Adrenal gland (tissue), 5 donors: ENCODE measurements around the gene ITGB6.

Experiments used
- POLR2A ChIP-seq, 2 donors: fragments of 450-650 bp; IDR thresholded peaks; one replicate each; pipeline ENCODE4 v1.6.1; 2017; ENCODE audit warnings: antibody characterized with exemption in 2 of 2, mild to moderate bottlenecking in 2 of 2, moderate library complexity in 1 of 2
- TF ChIP-seq, protein P1 (sequence below), 6 experiments: fragments of 450-650 bp in 4 of 6; fragments of 200-600 bp in 2 of 6; sonication (generic) in 1 of 6; IDR thresholded peaks; 1 replicate in 5 of 6; 2 replicates in 1 of 6; pipeline versions ENCODE4 v1.5.1 to v1.8.0; 2016 to 2021; ENCODE audit warnings: antibody characterized with exemption in 6 of 6, mild to moderate bottlenecking in 2 of 6, moderate library complexity in 1 of 6
- donor health status: DM: no; HTN: no; CAD: no.

DNA sequence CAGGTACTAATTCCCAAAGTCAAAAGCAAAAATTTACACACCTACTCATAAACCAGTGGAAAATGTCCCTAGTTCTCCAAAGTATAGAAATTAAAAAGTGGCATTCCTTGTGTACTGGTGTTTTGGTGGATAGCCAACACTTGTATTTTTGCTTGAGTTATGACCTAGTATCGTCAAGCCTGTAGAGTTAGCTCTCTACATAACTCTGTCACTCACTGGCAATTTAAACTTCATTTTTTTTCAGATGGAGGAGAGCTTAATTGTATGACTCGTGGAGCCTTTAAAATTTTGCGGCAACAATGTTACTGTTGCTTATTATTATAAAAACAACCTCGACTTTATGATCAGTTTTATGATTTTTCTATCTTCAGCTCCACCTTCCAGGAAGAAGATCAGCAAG is 58.7 kb downstream of the ITGB6 start:
- TF ChIP-seq, protein P1, sequence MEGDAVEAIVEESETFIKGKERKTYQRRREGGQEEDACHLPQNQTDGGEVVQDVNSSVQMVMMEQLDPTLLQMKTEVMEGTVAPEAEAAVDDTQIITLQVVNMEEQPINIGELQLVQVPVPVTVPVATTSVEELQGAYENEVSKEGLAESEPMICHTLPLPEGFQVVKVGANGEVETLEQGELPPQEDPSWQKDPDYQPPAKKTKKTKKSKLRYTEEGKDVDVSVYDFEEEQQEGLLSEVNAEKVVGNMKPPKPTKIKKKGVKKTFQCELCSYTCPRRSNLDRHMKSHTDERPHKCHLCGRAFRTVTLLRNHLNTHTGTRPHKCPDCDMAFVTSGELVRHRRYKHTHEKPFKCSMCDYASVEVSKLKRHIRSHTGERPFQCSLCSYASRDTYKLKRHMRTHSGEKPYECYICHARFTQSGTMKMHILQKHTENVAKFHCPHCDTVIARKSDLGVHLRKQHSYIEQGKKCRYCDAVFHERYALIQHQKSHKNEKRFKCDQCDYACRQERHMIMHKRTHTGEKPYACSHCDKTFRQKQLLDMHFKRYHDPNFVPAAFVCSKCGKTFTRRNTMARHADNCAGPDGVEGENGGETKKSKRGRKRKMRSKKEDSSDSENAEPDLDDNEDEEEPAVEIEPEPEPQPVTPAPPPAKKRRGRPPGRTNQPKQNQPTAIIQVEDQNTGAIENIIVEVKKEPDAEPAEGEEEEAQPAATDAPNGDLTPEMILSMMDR (IDR thresholded peaks at IDR 0.05), result no peak
- TF ChIP-seq POLR2A (IDR thresholded peaks at IDR 0.05), result no peak
